Adrenal gland (tissue), 5 donors: ENCODE data around the gene RUVBL2.
"Not testable (repeated sequence)": the region's sequence is repeated elsewhere in the genome, so short reads cannot be mapped to it uniquely, and the experiment has no call there.

ENCODE experiments used
- CTCF ChIP-seq, 6 experiments: fragments of 450-650 bp in 4 of 6; fragments of 200-600 bp in 2 of 6; sonication (generic) in 1 of 6; IDR thresholded peaks; 1 replicate in 5 of 6; 2 replicates in 1 of 6; pipeline versions ENCODE4 v1.5.1 to v1.8.0; 2016 to 2021; ENCODE audit warnings: antibody characterized with exemption in 6 of 6, mild to moderate bottlenecking in 2 of 6, moderate library complexity in 1 of 6
- POLR2A ChIP-seq, 2 donors: fragments of 450-650 bp; IDR thresholded peaks; one replicate each; pipeline ENCODE4 v1.6.1; 2017; ENCODE audit warnings: antibody characterized with exemption in 2 of 2, mild to moderate bottlenecking in 2 of 2, moderate library complexity in 1 of 2
- donor health status: DM: no; HTN: no; CAD: no.

GRCh38 chr19:49042666-49043065, 49.0 kb downstream of the RUVBL2 start:
- not testable (repeated sequence) for TF ChIP-seq CTCF, POLR2A (IDR thresholded peaks at IDR 0.05)
